GM19468 (cell line): ENCODE results near the gene ADGRF5.

Source experiments
- ATAC-seq: cut with Tn5 transposase; IDR thresholded peaks from one replicate; pipeline ENCODE4 v1.9.1; 2021; ENCODE audit warnings: mild to moderate bottlenecking, moderate library complexity, moderate number of reproducible peaks; ENCODE audit not compliant: unreplicated experiment; ENCODE audit errors: extremely low read depth

The ADGRF5 gene

DNA sequence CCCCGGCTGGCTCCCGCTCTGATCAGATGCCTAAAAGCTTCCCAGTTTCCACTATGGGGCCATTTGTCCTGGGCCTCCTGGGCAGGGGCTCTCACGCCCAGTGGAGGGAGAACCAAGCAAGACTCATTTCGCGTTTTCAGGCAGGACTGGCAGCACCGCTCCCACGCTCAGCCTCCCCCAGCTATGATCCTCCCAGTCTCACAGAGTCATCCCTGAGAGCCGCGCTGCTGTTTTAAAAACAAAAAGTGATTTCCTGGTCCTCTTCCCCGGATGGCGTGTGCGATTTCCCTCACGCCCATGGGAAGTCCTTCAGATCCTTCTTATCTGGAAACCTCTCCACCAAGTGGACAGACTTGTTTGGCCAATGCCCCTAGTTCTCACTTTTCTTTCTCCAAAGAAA is at the start of gene ADGRF5:
TSS of gene ADGRF5 (minus strand) at position 208 of the 400 bp plus-strand sequence. CDS start 15,176 bp downstream, outside the sequence.
- ATAC-seq, result no peak

GRCh38 chr6:46969206-46969605 is 47.5 kb upstream of the ADGRF5 start:
- ATAC-seq, result no peak

DNA sequence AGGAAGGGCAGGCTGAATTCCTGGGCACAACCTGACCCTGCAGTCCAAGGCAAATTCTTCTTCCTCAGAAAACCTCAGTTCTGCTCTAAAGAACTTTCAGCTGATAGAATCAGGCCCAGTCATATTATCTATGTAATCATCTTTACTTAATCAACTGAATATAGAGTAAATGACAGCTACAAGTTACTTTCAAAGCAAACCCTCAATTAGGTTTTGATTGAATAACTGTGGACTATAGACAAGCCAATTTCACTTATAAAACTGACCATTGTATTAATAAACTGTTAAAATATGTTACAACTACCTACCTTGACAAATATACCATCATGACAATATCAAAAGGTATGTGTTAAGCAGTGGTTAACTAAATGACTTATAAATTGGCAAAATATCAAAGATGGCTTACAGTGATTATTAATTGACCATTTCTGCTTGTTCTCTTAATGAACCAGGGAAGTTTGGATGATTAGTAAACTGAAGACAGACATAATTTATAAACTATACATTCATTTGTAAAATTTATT is 46.1 kb upstream of the ADGRF5 start:
- no peak for ATAC-seq

DNA sequence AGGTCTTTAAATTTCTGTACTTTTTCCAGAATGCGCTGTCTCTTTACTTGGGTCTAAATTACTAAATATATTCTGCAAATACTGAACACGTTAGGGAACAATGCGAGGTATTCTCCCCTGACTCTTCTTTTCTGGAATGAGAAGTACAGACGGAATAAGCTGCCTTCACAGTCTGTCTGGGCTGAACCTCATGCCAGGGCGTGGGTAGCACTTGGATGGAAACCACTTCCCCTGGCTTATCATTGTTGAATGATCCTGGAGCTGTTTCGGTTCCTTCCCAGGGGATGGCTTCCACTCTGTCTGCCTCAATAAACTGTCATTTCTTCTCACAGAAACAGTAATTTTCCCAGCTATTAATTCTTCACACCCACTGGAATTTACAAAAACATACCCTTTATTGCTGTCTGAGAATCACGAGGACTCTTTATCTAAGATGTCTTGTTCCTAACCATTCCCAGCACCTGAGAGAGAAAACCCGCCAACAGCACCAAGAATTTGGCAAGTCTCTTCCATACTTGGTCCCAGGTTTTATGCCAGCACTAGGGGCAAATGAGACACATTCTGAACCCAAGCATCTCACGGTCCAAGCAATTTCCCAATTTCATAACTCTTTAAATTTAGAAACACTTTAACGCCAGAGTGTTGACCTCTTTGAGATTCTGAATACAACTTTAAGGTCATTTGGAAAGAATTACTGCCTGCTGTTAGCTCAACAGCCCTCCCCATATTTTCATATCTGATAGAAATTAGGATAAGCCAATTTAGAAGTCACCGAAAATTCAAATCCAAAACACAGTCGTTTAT is 43.2 kb upstream of the ADGRF5 start:
- no peak for ATAC-seq

- no peak for ATAC-seq
These were observed 41.9 kb upstream of the ADGRF5 start for GRCh38 chr6:46963626-46964025.

- no peak for ATAC-seq
These were observed 41.3 kb upstream of the ADGRF5 start for GRCh38 chr6:46963039-46963438.

- no peak for ATAC-seq
These were observed 40.0 kb upstream of the ADGRF5 start for GRCh38 chr6:46961711-46962110.

DNA sequence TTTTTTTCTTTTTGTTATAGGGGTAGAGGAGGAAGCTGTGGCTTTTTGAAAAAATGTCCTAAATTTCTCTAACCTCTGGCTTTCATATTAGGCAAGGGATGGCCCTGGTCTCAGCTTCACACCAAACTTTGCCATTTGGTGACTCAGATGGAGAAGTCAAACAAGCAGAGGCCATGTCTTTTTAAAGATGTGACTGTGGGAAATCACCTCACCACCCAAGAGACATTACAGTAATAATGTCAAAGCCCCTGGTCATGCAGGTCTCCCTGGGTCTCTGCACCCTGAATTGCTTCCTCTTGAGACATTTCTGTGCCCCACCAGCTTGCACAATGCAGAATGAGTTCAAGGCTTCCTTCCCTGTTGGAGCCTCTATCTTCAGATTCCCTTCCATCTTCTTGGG is 39.5 kb upstream of the ADGRF5 start:
- ATAC-seq, result no peak

DNA sequence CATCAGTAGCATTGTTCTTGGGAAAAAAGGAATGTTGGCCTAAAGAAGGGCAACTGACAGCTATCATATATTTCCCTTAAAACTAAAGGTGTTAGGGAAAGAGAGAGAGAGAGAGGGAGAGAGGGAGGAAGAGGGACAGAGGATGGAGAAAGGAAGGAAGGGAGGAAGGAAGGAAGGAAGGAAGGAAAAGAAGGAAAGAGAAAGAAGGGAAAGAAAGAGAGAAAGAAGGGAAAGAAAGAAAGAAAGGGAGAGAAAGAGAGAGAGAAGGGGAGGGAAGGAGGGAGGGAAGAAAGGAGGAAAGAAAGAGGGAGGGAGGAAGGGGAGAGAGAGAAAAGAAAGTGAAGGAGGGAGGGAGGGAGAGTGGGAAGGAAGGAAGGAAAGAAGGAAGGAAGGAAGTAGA is 37.7 kb upstream of the ADGRF5 start:
- no peak for ATAC-seq

- no peak for ATAC-seq
These were observed 34.7 kb upstream of the ADGRF5 start for GRCh38 chr6:46956409-46956808.

DNA sequence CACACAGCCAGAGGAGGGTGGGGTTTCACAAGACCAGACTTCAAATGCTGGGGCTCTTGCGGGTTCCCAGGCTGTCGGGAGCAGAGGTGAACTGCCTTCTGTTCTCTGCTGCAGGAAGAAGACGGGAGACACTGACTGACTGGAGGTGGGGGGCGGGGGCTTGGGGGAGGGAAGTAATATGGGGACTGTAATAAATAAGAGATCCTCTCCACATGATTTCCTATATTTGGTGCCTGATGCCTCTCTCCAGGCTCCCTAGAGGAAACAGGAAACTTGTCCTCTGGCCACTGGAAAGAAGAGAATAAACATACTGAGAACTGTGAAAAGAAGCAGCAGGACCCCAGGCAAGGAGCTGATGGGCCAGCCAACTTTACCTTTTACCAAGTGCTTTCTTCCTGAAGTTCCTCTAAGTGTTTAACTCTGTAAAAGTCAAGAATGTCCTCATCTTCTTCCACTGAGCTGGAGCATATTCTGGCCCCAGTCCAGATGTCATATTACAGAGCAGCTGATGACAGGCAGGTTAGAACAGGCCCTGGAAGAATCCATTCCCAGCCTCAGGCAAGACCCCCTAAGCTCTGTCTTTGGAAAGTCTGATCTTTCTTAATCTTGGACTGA is 33.2 kb upstream of the ADGRF5 start:
- no peak for ATAC-seq

GRCh38 chr6:46953921-46954320 is 32.2 kb upstream of the ADGRF5 start:
- ATAC-seq, result no peak

DNA sequence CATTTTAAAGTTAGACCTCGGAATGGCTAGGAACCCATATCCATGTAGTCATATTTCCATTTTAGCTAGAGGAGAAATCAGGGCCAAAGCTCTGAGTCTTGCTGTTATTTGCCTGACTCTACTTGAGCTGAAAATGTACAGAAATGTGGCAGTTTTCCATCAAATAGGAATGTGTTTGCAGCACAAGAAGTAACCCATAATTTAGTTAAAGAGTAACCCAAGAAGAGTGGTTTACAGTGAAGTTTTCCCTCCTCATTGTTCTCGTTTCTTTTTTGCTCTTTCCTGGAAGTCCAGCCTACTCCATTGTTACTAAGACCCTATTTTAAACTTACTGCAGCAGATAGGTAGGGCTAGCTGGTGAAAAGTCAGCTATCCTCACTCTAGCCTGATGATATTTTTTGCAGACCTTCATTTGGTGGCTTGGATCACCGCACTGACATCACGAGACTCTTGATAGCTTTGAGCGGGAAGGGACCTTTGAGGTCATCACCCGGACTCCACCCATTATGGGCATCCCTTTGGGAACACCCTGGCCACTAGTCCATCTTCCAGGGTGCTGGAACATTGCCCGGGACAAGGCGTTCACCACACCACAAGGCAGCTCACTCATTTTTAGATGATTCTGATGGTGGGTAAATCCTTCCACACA is 28.0 kb upstream of the ADGRF5 start:
- ATAC-seq, result no peak

DNA sequence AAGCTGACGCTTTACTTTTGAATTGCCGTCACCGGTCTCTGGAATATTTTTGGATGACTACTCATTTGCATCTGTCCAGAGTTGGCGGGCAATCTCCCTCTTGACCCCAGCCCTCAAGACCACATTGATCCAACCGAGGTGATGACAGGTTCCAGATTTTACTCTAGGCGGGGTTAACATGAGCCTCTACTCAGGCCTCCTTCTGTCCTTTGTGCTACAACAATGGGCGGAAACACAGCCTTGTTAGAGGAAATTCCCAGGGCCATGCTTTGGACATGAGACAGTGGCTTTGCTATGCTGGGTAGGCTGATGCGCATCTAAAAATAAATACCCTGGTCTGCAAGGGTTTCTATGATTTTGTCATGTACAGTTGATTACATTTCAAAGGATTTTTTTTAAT is 27.0 kb upstream of the ADGRF5 start:
- no peak for ATAC-seq

DNA sequence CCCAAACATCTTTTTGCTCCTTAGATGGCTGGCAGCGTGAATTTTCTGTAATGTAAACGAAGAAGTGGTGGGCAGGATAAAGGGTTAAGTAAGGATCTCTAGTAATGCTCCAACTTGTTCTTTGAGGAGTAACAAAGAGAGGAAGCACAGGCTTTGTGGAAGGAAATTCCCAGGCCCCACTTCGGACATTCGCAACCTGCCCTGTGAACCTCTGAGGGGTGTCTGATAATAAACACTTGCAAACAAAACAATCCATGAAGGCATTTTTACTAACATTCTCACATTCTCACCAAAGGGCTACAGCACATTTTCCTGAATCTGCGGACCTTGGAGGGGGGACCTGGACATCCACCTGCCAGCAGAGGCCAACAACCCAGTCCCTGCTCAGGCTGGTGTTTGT is 25.8 kb upstream of the ADGRF5 start:
- ATAC-seq, result no peak

- no peak for ATAC-seq
These were observed 18.9 kb upstream of the ADGRF5 start for GRCh38 chr6:46940433-46941226.

DNA sequence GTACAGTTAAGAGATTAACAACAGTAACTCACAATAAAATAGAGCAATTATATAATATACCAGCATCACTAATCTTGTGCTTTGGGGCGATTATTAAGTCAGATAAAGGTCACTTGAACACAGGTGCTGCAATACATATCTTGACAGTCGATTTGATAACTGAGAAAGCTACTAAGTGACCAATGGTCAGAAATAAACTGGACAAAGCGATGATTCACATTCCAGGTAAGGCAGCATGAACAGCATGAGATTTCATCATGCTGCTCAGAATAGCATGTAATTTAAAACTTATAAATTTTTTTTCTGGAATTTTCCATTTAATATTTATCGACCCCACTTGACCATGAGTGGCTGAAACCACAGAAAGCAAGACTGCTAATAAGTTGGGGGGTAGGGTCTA is 15.9 kb upstream of the ADGRF5 start:
- no peak for ATAC-seq

- no peak for ATAC-seq
These were observed 13.9 kb upstream of the ADGRF5 start for GRCh38 chr6:46935687-46936086.

DNA sequence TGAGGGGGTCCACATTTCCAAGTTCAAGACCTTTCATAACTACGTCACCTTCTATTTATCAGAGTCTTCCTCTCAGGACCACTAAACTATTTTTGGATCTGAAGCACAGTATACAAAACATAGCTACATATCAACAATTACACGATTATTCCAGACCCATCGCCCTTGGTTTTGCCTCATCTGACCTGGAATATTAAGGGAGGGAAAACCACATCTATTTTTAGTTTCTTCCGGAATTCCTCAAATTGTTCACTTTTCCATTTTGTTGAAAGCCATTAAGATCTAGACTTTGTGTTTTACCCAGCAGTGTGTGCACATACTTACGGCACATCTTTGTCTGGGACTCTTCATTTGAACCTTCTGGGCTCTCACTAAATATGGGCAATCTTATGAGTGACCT is 12.0 kb upstream of the ADGRF5 start:
- no peak for ATAC-seq

- no peak for ATAC-seq
These were observed 11.0 kb upstream of the ADGRF5 start for GRCh38 chr6:46932526-46933319.
